ENCODE measurements around the gene RAP1GAP2.
"Not testable (repeated sequence)": the region's sequence is repeated elsewhere in the genome, so short reads cannot be mapped to it uniquely, and the experiment has no call there.

RAP1GAP2 gene

DNA sequence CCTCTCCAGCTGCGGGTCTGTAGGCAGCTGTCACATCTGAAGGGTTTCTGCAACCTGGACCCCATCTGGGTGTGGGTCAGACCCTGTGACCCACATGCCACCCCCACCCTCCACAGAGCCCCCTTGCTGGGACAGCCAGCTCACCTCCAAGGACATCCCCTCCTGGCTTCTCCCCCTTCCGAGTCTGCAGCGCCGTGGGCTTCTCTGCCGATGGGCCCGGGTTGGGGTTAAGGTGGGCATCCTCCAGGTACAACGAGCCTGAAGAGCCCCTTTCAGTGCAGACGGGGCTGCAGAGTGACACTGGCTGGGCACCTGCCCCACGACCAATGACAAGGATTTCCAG, 238.3 kb downstream of the RAP1GAP2 start:
- in situ Hi-C loops (cut with MboI; ENCODE audit: low sequenced_read_pairs) = no loop called here
- no peaks in the 10 kb centered on the region for H3K27me3 ChIP-seq (ENCODE audit: low read depth)
- H3K9me3 ChIP-seq = no peaks in the 10 kb centered on the region
- no peak for DNase-seq (ENCODE audit: low spot score in 2 of 2)
- H3K4me1 ChIP-seq = no peaks in the 10 kb centered on the region
- H3K36me3 ChIP-seq (replicated peaks) = no peaks in the 10 kb centered on the region; the same call in 1 of the 2 replicates
- no peak overlapping the region for H3K4me3 ChIP-seq

DNA sequence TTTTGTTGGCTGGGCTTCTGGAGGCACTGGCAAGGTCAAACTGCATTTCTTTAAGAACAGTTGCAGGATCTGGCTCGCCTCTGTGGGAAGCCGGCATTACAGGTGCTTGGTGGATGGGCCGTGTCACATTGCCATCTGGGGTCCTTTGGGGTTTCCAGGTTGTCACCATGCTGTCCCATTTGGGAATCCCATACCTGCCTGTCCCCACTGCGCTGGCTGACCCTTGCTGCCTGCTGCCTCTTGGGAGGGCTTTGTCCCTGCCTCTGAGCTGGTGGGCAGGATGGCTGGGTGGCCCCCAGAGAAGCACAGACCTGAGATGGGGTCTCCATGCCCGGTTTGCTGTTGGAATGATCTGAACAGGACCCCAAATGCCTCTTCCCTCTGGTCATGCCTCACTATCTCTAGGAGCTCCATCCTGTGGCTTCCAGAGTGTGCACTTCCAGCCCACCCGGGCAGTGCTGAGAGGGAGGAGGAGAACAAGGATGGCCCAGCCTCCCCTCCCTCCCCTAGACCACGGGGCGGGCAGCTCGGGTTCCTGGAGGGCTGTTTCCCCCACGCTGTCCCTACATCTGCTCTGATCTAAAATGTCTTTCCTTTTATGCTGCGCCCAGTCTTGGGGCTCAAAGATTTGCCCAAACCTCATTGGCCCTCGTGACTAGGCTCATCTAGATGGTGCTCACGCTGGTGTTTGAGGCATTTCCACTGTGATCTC, 239.2 kb downstream of the RAP1GAP2 start:
- no peaks in the 10 kb centered on the region for H3K4me1 ChIP-seq
- H3K4me3 ChIP-seq = no peak overlapping the region
- H3K9me3 ChIP-seq = no peaks in the 10 kb centered on the region
- DNase-seq (ENCODE audit: low spot score in 2 of 2) = no peak
- H3K36me3 ChIP-seq (replicated peaks) = no peaks in the 10 kb centered on the region; the same call in 1 of the 2 replicates
- in situ Hi-C loops (cut with MboI; ENCODE audit: low sequenced_read_pairs) = no loop called here
- H3K27me3 ChIP-seq (ENCODE audit: low read depth) = no peaks in the 10 kb centered on the region

DNA sequence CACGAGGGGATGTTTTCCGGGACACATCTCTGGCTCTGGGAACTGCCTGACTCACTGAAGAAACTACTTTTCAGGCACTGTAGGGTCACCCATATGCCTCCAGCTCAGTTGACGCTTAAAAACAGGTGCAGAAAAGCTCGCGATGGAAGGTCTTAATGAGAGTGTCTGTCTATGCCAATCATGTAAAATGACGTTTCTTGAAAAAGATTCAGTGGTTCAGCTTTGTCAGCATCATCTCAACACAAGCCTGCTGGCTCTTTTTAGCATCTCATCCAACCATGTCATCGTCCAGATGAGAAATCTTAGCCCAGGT, 239.7 kb downstream of the RAP1GAP2 start:
- H3K4me1 ChIP-seq = no peaks in the 10 kb centered on the region
- no peak overlapping the region for H3K4me3 ChIP-seq
- in situ Hi-C loops (cut with MboI; ENCODE audit: low sequenced_read_pairs) = no loop called here
- no peaks in the 10 kb centered on the region for H3K9me3 ChIP-seq
- no peak for DNase-seq (ENCODE audit: low spot score in 2 of 2)
- H3K36me3 ChIP-seq (replicated peaks) = no peaks in the 10 kb centered on the region
- no peaks in the 10 kb centered on the region for H3K27me3 ChIP-seq (ENCODE audit: low read depth)

DNA sequence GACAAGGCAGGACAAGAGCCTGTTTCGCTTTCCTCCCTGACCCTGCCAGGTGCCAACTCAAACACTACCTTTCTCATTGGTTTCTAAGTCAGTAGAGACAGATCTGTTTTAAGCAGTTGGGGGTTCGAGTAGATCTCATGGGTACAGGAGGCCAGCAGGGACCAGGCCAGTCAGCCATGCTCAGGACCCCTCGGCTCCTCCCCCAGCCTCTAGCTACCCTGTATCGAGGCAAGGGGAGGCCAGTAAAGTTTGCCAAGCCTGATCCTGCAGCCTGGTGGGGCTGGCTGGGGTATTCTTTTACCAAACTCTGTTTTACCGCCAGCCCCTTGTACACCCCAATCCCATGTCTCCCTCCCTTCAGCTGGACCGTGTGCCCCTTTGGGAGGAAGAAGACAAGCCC, 240.6 kb downstream of the RAP1GAP2 start:
- no peaks in the 10 kb centered on the region for H3K27me3 ChIP-seq (ENCODE audit: low read depth)
- H3K4me3 ChIP-seq = no peak overlapping the region
- no peaks in the 10 kb centered on the region for H3K4me1 ChIP-seq
- DNase-seq (ENCODE audit: low spot score in 2 of 2) = no peak
- H3K36me3 ChIP-seq (replicated peaks) = no peaks in the 10 kb centered on the region
- in situ Hi-C loops (cut with MboI; ENCODE audit: low sequenced_read_pairs) = no loop called here
- no peaks in the 10 kb centered on the region for H3K9me3 ChIP-seq

DNA sequence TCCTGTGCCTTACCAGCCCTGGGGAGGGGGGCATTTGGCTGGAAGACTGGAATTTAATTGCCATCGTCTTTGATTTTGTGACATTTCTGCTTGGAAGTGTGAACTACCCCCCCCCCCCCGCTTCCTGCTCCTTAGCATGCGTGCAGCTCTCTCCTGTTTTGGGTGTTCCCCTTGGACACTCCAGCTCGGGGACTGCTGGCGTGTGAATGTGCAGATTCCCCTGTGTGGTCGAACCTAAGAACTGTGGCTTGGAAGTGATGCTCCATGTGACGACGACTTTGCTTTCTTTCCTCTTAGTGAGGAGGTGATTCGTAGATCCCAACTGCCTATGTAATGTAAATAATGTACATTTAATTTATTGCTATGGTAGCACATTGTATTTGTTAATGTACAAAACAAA, 241.0 kb downstream of the RAP1GAP2 start:
- Histone ChIP-seq H3K4me1 (no peaks in the 10 kb centered on the region), H3K36me3 (replicated peaks) (no peaks in the 10 kb centered on the region), H3K27me3 (ENCODE audit: low read depth) (no peaks in the 10 kb centered on the region), H3K4me3 (no peak overlapping the region), H3K9me3 (no peaks in the 10 kb centered on the region)
- in situ Hi-C loops (cut with MboI; ENCODE audit: low sequenced_read_pairs) = no loop called here
- no peak for DNase-seq (ENCODE audit: low spot score in 2 of 2)

DNA sequence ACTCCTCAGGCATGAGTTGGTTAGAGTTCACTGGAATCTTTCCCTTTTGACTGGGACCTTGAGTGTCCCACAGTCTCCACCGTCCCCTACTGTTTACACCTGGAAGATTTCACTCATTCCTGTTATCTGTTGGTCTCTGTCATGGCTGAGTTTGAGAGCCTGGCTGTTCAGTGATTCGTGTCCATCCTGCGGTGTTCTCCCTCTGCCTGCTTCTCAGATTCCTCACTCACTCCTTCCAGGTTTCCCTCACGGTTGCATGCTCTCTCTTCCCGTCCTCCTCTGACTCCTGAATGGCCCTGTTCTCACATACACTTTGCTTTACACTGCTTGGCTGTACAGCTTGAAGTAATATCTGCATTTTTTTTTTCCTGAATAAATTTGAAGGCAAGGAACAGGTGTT, 242.7 kb downstream of the RAP1GAP2 start:
- Histone ChIP-seq H3K36me3 (replicated peaks) (no peaks in the 10 kb centered on the region), H3K9me3 (peaks cover 2% of the 10 kb centered on the region; the same call in 1 of the 2 replicates), H3K4me1 (no peaks in the 10 kb centered on the region), H3K27me3 (ENCODE audit: low read depth) (no peaks in the 10 kb centered on the region), H3K4me3 (no peak overlapping the region)
- DNase-seq (ENCODE audit: low spot score in 2 of 2) = no peak
- in situ Hi-C loops (cut with MboI; ENCODE audit: low sequenced_read_pairs) = no loop called here

DNA sequence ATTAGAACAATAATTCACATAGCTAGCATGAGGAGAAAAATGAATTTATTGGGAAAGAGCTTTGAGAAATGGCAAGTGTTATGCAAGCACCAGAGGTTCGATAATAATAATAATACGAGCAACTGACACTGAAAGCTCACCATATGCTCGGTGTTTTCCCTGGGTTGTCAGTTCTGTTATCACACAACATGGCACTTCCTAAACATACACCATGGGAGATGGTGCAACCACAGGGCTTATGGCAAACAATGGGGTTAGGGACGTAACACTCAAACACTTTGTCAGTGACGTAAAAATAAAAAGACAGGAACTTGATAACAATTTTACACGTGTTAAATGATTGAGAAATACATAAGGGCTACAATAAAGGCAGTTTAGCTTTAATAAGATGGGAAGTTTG, 243.5 kb downstream of the RAP1GAP2 start:
- no peaks in the 10 kb centered on the region for H3K27me3 ChIP-seq (ENCODE audit: low read depth)
- H3K36me3 ChIP-seq (replicated peaks) = no peaks in the 10 kb centered on the region
- DNase-seq (ENCODE audit: low spot score in 2 of 2) = no peak
- H3K4me1 ChIP-seq = no peaks in the 10 kb centered on the region
- H3K9me3 ChIP-seq = peaks cover 2% of the 10 kb centered on the region; the same call in 1 of the 2 replicates
- in situ Hi-C loops (cut with MboI; ENCODE audit: low sequenced_read_pairs) = no loop called here
- no peak overlapping the region for H3K4me3 ChIP-seq

- Histone ChIP-seq H3K9me3 (peaks cover 2% of the 10 kb centered on the region; the same call in 1 of the 2 replicates), H3K4me1 (no peaks in the 10 kb centered on the region), H3K36me3 (replicated peaks) (no peaks in the 10 kb centered on the region), H3K4me3 (no peak overlapping the region), H3K27me3 (ENCODE audit: low read depth) (no peaks in the 10 kb centered on the region)
- DNase-seq (ENCODE audit: low spot score in 2 of 2) = no peak
- in situ Hi-C loops (cut with MboI; ENCODE audit: low sequenced_read_pairs) = no loop called here
Measured at GRCh38 chr17:3040882-3041281, 244.6 kb downstream of the RAP1GAP2 start.

GRCh38 chr17:3043737-3044365, 247.6 kb downstream of the RAP1GAP2 start:
- in situ Hi-C loops (cut with MboI; ENCODE audit: low sequenced_read_pairs) = no loop called here
- Histone ChIP-seq H3K36me3 (replicated peaks) (no peaks in the 10 kb centered on the region), H3K27me3 (ENCODE audit: low read depth) (no peaks in the 10 kb centered on the region), H3K4me1 (peaks cover 2% of the 10 kb centered on the region; the same call in 1 of the 2 replicates), H3K4me3 (no peak overlapping the region), H3K9me3 (peaks cover 2% of the 10 kb centered on the region; the same call in 1 of the 2 replicates)
- DNase-seq (ENCODE audit: low spot score in 2 of 2) = peak in 1 of 2 experiments; percentile 56

GRCh38 chr17:3046753-3047152, 250.5 kb downstream of the RAP1GAP2 start:
- Histone ChIP-seq H3K4me1 (peaks cover 7% of the 10 kb centered on the region; the same call in 1 of the 2 replicates), H3K27me3 (ENCODE audit: low read depth) (no peaks in the 10 kb centered on the region), H3K36me3 (replicated peaks) (no peaks in the 10 kb centered on the region), H3K4me3 (no peak overlapping the region), H3K9me3 (peaks cover 2% of the 10 kb centered on the region; the same call in 1 of the 2 replicates)
- DNase-seq (ENCODE audit: low spot score in 2 of 2) = no peak
- in situ Hi-C loops (cut with MboI; ENCODE audit: low sequenced_read_pairs) = no loop called here

- Histone ChIP-seq H3K27me3 (ENCODE audit: low read depth) (no peaks in the 10 kb centered on the region), H3K36me3 (replicated peaks) (no peaks in the 10 kb centered on the region), H3K9me3 (no peaks in the 10 kb centered on the region; the same call in 1 of the 2 replicates), H3K4me3 (peak overlapping the region; percentile 75), H3K4me1 (peaks cover 7% of the 10 kb centered on the region; the same call in 1 of the 2 replicates)
- peak; percentile 92 to 95 for DNase-seq (ENCODE audit: low spot score in 2 of 2)
- in situ Hi-C loops (cut with MboI; ENCODE audit: low sequenced_read_pairs) = no loop called here
Measured at GRCh38 chr17:3048727-3049471, 252.7 kb downstream of the RAP1GAP2 start.

- in situ Hi-C loops (cut with MboI; ENCODE audit: low sequenced_read_pairs) = no loop called here
- H3K4me3 ChIP-seq = peak overlapping the region; percentile 75
- no peaks in the 10 kb centered on the region for H3K27me3 ChIP-seq (ENCODE audit: low read depth)
- H3K4me1 ChIP-seq = peaks cover 7% of the 10 kb centered on the region; the same call in 1 of the 2 replicates
- H3K36me3 ChIP-seq (replicated peaks) = no peaks in the 10 kb centered on the region
- H3K9me3 ChIP-seq = no peaks in the 10 kb centered on the region
- no peak for DNase-seq (ENCODE audit: low spot score in 2 of 2)
Measured at GRCh38 chr17:3049705-3050295, 253.6 kb downstream of the RAP1GAP2 start.

DNA sequence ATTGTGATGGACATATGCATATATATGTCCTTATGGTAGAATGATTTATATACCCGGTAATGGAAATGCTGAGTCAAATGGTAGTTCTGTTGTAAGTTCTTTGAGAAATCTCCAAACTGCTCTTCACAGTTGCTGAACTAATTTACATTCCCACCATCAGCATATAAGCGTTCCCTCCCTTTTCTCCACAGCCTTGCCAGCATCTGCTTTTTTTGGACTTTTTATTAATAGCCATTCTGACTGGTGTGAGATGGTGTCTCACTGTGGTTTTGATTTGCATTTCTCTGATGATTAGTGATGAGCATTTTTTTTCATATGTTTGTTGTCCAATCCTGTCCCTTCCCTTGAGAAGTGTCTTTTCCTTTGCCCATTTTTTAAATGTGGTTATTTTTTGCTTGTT, 258.6 kb downstream of the RAP1GAP2 start:
- H3K4me1 ChIP-seq; in situ Hi-C loops (cut with MboI; ENCODE audit: low sequenced_read_pairs); H3K36me3 ChIP-seq (replicated peaks); DNase-seq (ENCODE audit: low spot score in 2 of 2); H3K4me3 ChIP-seq; H3K9me3 ChIP-seq; H3K27me3 ChIP-seq (ENCODE audit: low read depth): not testable (repeated sequence)
